Suprapubic skin (tissue), 4 donors: ENCODE measurements around the gene ARSB. TPM values are rescaled to one million over a fixed set of nuclear protein-coding genes. Genes with fewer than 3 reads are reported as not detected.

Experiments
- DNase-seq, 2 donors: peaks; one replicate each; pipeline ENCODE4 v3.0.0-alpha.2; 2019; ENCODE audit warnings: low spot score in 2 of 2
- H3K27ac ChIP-seq: fragments of 200-600 bp; sonication (generic); one replicate; pipeline ENCODE4 v1.5.1; 2019
- H3K27me3 ChIP-seq: fragments of 200-600 bp; sonication (generic); one replicate; pipeline ENCODE4 v1.5.1; 2019
- H3K36me3 ChIP-seq: fragments of 200-600 bp; sonication (generic); one replicate; pipeline ENCODE4 v1.5.1; 2019
- H3K4me1 ChIP-seq: fragments of 200-600 bp; sonication (generic); one replicate; pipeline ENCODE4 v1.5.1; 2019
- H3K4me3 ChIP-seq: fragments of 200-600 bp; sonication (generic); one replicate; pipeline ENCODE4 v1.5.1; 2019; ENCODE audit warnings: mild to moderate bottlenecking
- H3K9me3 ChIP-seq: fragments of 200-600 bp; sonication (generic); one replicate; pipeline ENCODE4 v1.5.1; 2019
- EP300 ChIP-seq: sonication (generic); formaldehyde crosslinking; IDR thresholded peaks from one replicate; pipeline ENCODE4 v1.6.1; 2017; ENCODE audit warnings: antibody characterized with exemption
- POLR2A ChIP-seq, 2 donors: fragments of 450-650 bp; IDR thresholded peaks; one replicate each; pipeline ENCODE4 v1.6.1; 2017; ENCODE audit warnings: antibody characterized with exemption in 2 of 2, mild to moderate bottlenecking in 2 of 2, moderate library complexity in 2 of 2
- POLR2AphosphoS5 ChIP-seq, 3 donors: sonication (generic); formaldehyde crosslinking; IDR thresholded peaks; one replicate each; pipeline ENCODE4 v1.6.1; 2017; ENCODE audit warnings: antibody characterized with exemption in 3 of 3
- WGBS: methylation state at CpG from one replicate; pipeline ENCODE4 v1.1.5; 2018; 5-methylcytosine and 5-hydroxymethylcytosine counted together
- total RNA-seq, 4 donors: library from RNA; depleted of rRNA; stranded (reverse); fragments of >200 nt; gene quantifications; one replicate each; pipeline ENCODE4 v1.1.0, GENCODE V29; 2016
- TF ChIP-seq, protein P1 (sequence below), 2 donors: fragments of 200-600 bp in 1 of 2; fragments of 450-650 bp in 1 of 2; sonication (generic) in 1 of 2; IDR thresholded peaks; one replicate each; pipeline ENCODE4 v1.5.1; 2016 to 2019; ENCODE audit warnings: antibody characterized with exemption in 2 of 2, mild to moderate bottlenecking in 1 of 2, moderate library complexity in 1 of 2

Gene ARSB
- total RNA-seq, 4 donors from 2014 or later: 3.1 to 5.1 (median 3.4) TPM

DNA sequence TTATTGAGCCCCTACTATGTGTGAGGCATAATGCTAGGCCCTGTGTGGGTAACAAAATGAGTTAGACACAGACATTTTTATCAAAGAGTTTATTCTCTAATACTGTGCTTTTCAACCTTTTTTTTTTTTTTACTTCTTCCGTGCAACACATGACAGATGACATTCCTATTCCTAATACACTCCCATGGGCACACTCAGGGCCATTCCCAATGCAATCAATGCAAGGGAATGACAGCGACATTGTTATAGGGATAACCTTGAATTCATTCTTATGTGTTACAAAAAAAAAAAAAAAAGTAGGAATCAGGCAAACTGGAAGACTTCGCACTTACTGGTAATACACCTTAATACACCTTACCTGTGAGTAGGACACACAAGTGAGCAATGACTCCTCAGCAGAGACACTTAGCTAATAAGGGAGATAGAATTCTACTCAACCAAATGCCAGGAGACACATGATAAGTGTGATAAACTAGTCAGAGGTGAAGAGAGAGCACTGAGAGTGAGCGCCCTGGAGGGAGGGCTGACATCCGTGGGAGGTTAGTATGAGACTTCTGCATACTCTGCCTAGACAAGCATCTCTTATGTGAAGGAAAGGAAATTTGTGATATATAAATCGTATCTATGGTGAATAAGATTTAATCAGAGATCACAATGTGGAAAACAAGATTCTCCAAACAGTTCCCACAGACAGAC, 21.0 kb upstream of the ARSB start:
- Histone ChIP-seq H3K4me3 (no peak overlapping the region), H3K4me1 (no peaks in the 10 kb centered on the region), H3K36me3 (no peaks in the 10 kb centered on the region), H3K9me3 (no peaks in the 10 kb centered on the region), H3K27ac (no peak overlapping the region), H3K27me3 (no peaks in the 10 kb centered on the region)
- TF ChIP-seq POLR2A (IDR thresholded peaks at IDR 0.05) (no peak), EP300 (no peak), POLR2AphosphoS5 (IDR thresholded peaks at IDR 0.05) (no peak)
- TF ChIP-seq, protein P1, sequence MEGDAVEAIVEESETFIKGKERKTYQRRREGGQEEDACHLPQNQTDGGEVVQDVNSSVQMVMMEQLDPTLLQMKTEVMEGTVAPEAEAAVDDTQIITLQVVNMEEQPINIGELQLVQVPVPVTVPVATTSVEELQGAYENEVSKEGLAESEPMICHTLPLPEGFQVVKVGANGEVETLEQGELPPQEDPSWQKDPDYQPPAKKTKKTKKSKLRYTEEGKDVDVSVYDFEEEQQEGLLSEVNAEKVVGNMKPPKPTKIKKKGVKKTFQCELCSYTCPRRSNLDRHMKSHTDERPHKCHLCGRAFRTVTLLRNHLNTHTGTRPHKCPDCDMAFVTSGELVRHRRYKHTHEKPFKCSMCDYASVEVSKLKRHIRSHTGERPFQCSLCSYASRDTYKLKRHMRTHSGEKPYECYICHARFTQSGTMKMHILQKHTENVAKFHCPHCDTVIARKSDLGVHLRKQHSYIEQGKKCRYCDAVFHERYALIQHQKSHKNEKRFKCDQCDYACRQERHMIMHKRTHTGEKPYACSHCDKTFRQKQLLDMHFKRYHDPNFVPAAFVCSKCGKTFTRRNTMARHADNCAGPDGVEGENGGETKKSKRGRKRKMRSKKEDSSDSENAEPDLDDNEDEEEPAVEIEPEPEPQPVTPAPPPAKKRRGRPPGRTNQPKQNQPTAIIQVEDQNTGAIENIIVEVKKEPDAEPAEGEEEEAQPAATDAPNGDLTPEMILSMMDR (IDR thresholded peaks at IDR 0.05): no peak
- no peak for DNase-seq
- WGBS: 78% methylated on average over 6 of the region's 6 CpGs

DNA sequence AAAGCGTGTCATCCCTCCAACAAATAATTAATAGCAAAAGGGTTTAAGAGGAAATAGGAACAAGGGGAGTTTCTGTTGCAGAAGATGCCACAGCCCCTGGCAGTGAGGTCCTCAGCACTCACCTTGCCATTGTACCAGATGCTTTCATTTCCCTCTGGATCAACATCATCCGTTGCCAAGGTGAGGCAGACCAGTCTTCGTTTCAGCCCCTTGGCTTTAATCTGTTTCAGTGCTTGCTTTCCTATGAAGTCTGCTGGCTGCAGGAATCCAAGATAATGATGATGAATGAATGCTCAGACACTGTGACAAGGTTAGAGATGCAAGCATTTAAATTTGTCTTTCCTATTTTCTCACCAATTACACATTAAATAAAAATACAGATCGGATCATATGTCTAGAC, 20.0 kb upstream of the ARSB start:
- H3K4me1 ChIP-seq: no peaks in the 10 kb centered on the region
- WGBS: 57% methylated on average over 4 of the region's 4 CpGs
- no peaks in the 10 kb centered on the region for H3K36me3 ChIP-seq
- no peaks in the 10 kb centered on the region for H3K9me3 ChIP-seq
- no peaks in the 10 kb centered on the region for H3K27me3 ChIP-seq
- no peak for DNase-seq
- H3K27ac ChIP-seq: no peak overlapping the region
- no peak for TF ChIP-seq POLR2A (IDR thresholded peaks at IDR 0.05)
- no peak overlapping the region for H3K4me3 ChIP-seq

DNA sequence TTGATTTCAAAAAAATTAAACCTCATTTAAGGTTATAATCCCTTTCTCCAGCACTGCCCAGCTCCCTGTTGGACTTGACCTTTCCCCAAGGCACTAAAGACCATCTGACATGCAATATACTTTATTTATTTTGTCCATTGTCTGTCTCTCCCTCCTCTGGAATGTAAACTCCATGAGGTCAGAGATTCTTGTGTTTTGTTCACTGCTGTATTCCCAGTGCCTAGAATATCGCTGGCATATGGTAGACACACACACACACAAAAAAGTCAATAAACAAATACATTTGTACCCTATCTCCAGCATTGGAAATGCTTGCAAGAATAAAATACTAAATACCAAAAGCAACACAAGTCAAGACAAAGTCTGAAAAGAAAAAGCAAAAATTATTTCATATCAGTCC, 17.3 kb upstream of the ARSB start:
- 88% methylated on average over 1 of the region's 1 CpG for WGBS
- TF ChIP-seq POLR2A (IDR thresholded peaks at IDR 0.05): no peak
- Histone ChIP-seq H3K4me3 (no peak overlapping the region), H3K27ac (no peak overlapping the region), H3K4me1 (no peaks in the 10 kb centered on the region), H3K9me3 (no peaks in the 10 kb centered on the region), H3K36me3 (no peaks in the 10 kb centered on the region), H3K27me3 (no peaks in the 10 kb centered on the region)
- no peak for DNase-seq

DNA sequence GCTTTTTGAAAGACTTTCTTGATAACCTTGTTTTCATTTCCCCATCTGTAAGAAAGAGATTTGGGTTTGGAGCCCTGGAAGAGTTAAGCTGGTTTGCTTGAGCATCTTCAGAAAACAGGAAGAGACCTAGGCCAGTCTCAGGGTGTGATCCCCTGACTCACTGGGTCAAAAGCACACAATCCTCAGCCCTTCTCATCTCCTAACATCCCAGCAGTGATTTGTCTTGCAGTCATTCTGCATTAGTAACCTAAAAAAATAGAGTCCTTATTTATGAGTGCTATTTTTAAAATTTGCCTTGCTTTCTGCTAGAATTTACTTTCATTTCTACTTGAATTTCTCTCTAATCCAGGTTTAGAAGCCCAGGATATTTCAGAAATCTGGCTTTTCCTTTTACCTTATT, 16.4 kb upstream of the ARSB start:
- no peaks in the 10 kb centered on the region for H3K9me3 ChIP-seq
- H3K27ac ChIP-seq: no peak overlapping the region
- DNase-seq: no peak
- H3K4me1 ChIP-seq: no peaks in the 10 kb centered on the region
- no peak overlapping the region for H3K4me3 ChIP-seq
- H3K36me3 ChIP-seq: no peaks in the 10 kb centered on the region
- TF ChIP-seq POLR2A (IDR thresholded peaks at IDR 0.05) (no peak), POLR2AphosphoS5 (IDR thresholded peaks at IDR 0.05) (no peak), EP300 (no peak)
- TF ChIP-seq, protein P1 (IDR thresholded peaks at IDR 0.05): no peak
- no peaks in the 10 kb centered on the region for H3K27me3 ChIP-seq

DNA sequence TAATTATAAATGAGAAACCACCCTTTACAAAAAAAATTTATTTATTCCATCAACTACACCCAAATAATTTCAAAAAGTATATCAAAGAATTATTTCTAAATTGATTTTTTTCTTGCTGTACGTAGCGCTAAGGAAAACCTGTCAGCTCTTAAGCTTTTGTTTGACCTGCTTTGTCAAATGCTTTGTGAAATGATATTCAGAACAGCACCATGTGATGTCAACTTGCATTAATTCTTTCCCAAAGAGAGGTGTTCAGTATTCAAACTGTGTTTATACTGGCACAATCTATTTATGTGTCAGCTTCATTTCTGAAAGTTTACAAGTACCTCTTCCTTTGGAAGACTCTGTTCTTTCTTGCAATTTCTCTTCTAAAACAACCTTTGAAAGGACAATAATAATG, 12.0 kb upstream of the ARSB start:
- Histone ChIP-seq H3K36me3 (no peaks in the 10 kb centered on the region), H3K4me1 (no peaks in the 10 kb centered on the region), H3K9me3 (no peaks in the 10 kb centered on the region), H3K4me3 (no peak overlapping the region), H3K27me3 (no peaks in the 10 kb centered on the region), H3K27ac (no peak overlapping the region)
- TF ChIP-seq POLR2AphosphoS5 (IDR thresholded peaks at IDR 0.05) (no peak), POLR2A (IDR thresholded peaks at IDR 0.05) (no peak), EP300 (no peak)
- TF ChIP-seq, protein P1 (IDR thresholded peaks at IDR 0.05): no peak
- WGBS: 96% methylated on average over 2 of the region's 2 CpGs
- DNase-seq: no peak

DNA sequence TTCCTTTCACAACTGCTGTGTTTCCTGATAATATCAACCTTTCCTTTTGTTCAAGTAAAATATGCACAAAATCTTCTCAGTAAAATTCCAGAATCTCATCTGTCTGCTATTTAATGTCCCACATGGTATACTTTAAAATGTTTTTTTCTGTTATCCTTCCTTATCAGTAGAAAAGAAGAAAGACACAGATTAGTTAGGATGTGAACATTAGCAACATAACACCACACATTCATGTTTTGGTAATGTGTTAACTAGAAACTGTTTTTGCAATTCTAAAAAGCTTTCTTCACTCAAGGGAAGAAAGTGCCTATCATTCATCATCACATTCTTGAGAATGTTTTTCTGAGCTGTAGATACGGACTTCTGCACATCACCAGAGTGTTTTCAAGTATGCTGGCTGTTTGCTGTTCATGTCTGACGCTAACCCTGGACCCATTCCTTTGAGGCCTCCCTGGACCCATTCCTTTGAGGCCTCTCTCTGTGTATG, 10.5 kb upstream of the ARSB start:
- no peak overlapping the region for H3K27ac ChIP-seq
- WGBS: 81% methylated on average over 2 of the region's 2 CpGs
- TF ChIP-seq, protein P1 (IDR thresholded peaks at IDR 0.05): no peak
- TF ChIP-seq EP300 (no peak), POLR2A (IDR thresholded peaks at IDR 0.05) (no peak), POLR2AphosphoS5 (IDR thresholded peaks at IDR 0.05) (no peak)
- no peaks in the 10 kb centered on the region for H3K36me3 ChIP-seq
- H3K27me3 ChIP-seq: no peaks in the 10 kb centered on the region
- no peaks in the 10 kb centered on the region for H3K9me3 ChIP-seq
- no peaks in the 10 kb centered on the region for H3K4me1 ChIP-seq
- DNase-seq: no peak
- H3K4me3 ChIP-seq: no peak overlapping the region
